K562 (cell line): ENCODE data around the gene TF. TPM values are rescaled to one million over a fixed set of nuclear protein-coding genes. Genes with fewer than 3 reads are reported as not detected.

ENCODE experiments used
- ETS1 ChIP-seq: conservative IDR thresholded peaks from 2 replicates; pipeline ENCODE4 v1.6.1; 2011; ENCODE audit warnings: low read depth, mild to moderate bottlenecking, low read length; ENCODE audit not compliant: control insufficient read depth
- HDAC1 ChIP-seq, 2 experiments: fragments of 450-650 bp; IDR thresholded peaks; 2 replicates each; pipeline ENCODE4 v1.6.1; 2016 to 2017; ENCODE audit warnings: inconsistent platforms in 1 of 2, mild to moderate bottlenecking in 1 of 2, moderate library complexity in 1 of 2
- HNRNPL ChIP-seq: fragments of 200-400 bp; formaldehyde crosslinking; IDR thresholded peaks from 2 replicates; pipeline ENCODE4 v1.6.1; 2017; ENCODE audit warnings: low read depth, mild to moderate bottlenecking, low read length
- MCM3 ChIP-seq: fragments of 450-650 bp; IDR thresholded peaks from 2 replicates; pipeline ENCODE4 v1.6.1; 2016
- MLLT1 ChIP-seq, 2 experiments: fragments of 450-650 bp; IDR thresholded peaks; 2 replicates each; pipeline ENCODE4 v1.6.1; 2016
- MTA1 ChIP-seq: fragments of 450-650 bp; IDR thresholded peaks from 2 replicates; pipeline ENCODE4 v1.6.1; 2017; ENCODE audit warnings: borderline replicate concordance
- MTA2 ChIP-seq: fragments of 450-650 bp; IDR thresholded peaks from 2 replicates; pipeline ENCODE4 v1.6.1; 2016; ENCODE audit warnings: low read depth
- NBN ChIP-seq: fragments of 450-650 bp; IDR thresholded peaks from 2 replicates; pipeline ENCODE4 v1.6.1; 2016; ENCODE audit warnings: low read depth, mild to moderate bottlenecking
- NFATC3 ChIP-seq: fragments of 450-650 bp; IDR thresholded peaks from 2 replicates; pipeline ENCODE4 v1.6.1; 2017; ENCODE audit warnings: mild to moderate bottlenecking
- NR2C1 ChIP-seq, 2 experiments: fragments of 450-650 bp; IDR thresholded peaks; 2 replicates each; pipeline ENCODE4 v1.6.1; 2017; ENCODE audit warnings: mild to moderate bottlenecking in 2 of 2, antibody characterized with exemption in 1 of 2, inconsistent platforms in 1 of 2, missing compliant biosample characterization in 1 of 2, missing genetic modification characterization in 1 of 2
- PML ChIP-seq: IDR thresholded peaks from 2 replicates; pipeline ENCODE4 v1.6.1; 2012; ENCODE audit warnings: low read length, inconsistent platforms
- POU5F1 ChIP-seq: fragments of 150-350 bp; IDR thresholded peaks from 2 replicates; pipeline ENCODE4 v1.6.1; 2014; ENCODE audit warnings: borderline replicate concordance, low read length, low read depth, mild to moderate bottlenecking; ENCODE audit not compliant: partially characterized antibody
- SMARCA4 ChIP-seq: fragments of 450-650 bp; IDR thresholded peaks from 2 replicates; pipeline ENCODE4 v1.6.1; 2016
- SMARCC2 ChIP-seq: fragments of 450-650 bp; IDR thresholded peaks from 2 replicates; pipeline ENCODE4 v1.6.1; 2017; ENCODE audit warnings: antibody characterized with exemption, moderate library complexity, mild to moderate bottlenecking, low read depth
- SMC3 ChIP-seq: conservative IDR thresholded peaks from 2 replicates; pipeline ENCODE4 v1.6.1; 2011; ENCODE audit warnings: low read depth, low read length, improper control_type of control experiment; ENCODE audit not compliant: insufficient read depth
- SPI1 ChIP-seq: IDR thresholded peaks from 2 replicates; pipeline ENCODE4 v1.6.1; 2011; ENCODE audit warnings: low read depth, low read length, control low read depth, borderline replicate concordance
- TFE3 ChIP-seq: fragments of 450-650 bp; formaldehyde crosslinking; IDR thresholded peaks from 2 replicates; pipeline ENCODE4 v1.4.0; 2020; ENCODE audit warnings: mild to moderate bottlenecking, mixed read lengths
- THAP7 ChIP-seq: fragments of 250-450 bp; sonication (Bioruptor Pico); IDR thresholded peaks from 2 replicates; pipeline ENCODE4 v1.5.0; 2021
- XRCC3 ChIP-seq: fragments of 450-650 bp; IDR thresholded peaks from 2 replicates; pipeline ENCODE4 v1.6.1; 2017; ENCODE audit warnings: mild to moderate bottlenecking, moderate library complexity
- ZBTB7A ChIP-seq: IDR thresholded peaks from 2 replicates; pipeline ENCODE4 v1.6.1; 2011; ENCODE audit warnings: low read depth, mild to moderate bottlenecking, low read length, moderate library complexity, borderline replicate concordance; ENCODE audit not compliant: control insufficient read depth
- ZNF140 ChIP-seq: fragments of 250-450 bp; sonication (Bioruptor Pico); IDR thresholded peaks from 2 replicates; pipeline ENCODE4 v1.8.0; 2021; ENCODE audit warnings: moderate library complexity, mild to moderate bottlenecking, inconsistent platforms
- ZNF408 ChIP-seq: fragments of 250-450 bp; sonication (Bioruptor Pico); IDR thresholded peaks from 2 replicates; pipeline ENCODE4 v1.4.0; 2020; ENCODE audit warnings: low read depth, mild to moderate bottlenecking, moderate library complexity
- ZNF830 ChIP-seq: fragments of 250-450 bp; sonication (Bioruptor Pico); IDR thresholded peaks from 2 replicates; pipeline ENCODE4 v1.5.0; 2021; ENCODE audit warnings: mild to moderate bottlenecking
- polyA plus RNA-seq, 8 experiments: library from polyadenylated mRNA; depleted of rRNA in 4 of 8; stranded (reverse) in 5 of 8; unstranded in 3 of 8; fragments of >200 nt; fragmentation: Nextera tagmentation in 2 of 8; fragmentation: Illumina TruSeq in 1 of 8; extraction: Ambion mirVana in 2 of 8; extraction: Trizol in 1 of 8; gene quantifications; 2 replicates each; pipeline versions ENCODE4 v1.2.1 to v1.2.3, GENCODE V29; 2011 to 2014; ENCODE audit warnings: inconsistent platforms in 1 of 8, missing spikeins in 1 of 8
- total RNA-seq, 7 experiments: library from RNA; depleted of rRNA in 6 of 7; stranded (reverse); fragments of >200 nt in 6 of 7; fragmentation: Illumina TruSeq in 2 of 7; extraction: Trizol in 2 of 7; gene quantifications; 2 replicates each; pipeline versions ENCODE4 v1.2.1 to v1.2.3, GENCODE V29; 2011 to 2021; ENCODE audit warnings: low replicate concordance in 1 of 7

The TF gene
- total and polyA plus RNA-seq, 9 of the 15 experiments (the other 6 are each of a cell fraction or from before 2014, with no cell fraction given) = 0.09 to 9.2 (median 3.1) TPM

GRCh38 chr3:133753779-133754164 lies 7.6 kb downstream of the TF start (continued):
- TF ChIP-seq SPI1 (no peak), MTA1 (peak; percentile 54; the same call in 1 of the 2 replicates), MTA2 (peak; percentile 96), ZBTB7A (peak; percentile 64; the same call in 1 of the 2 replicates), THAP7 (CRISPR knock-in tag) (no peak), MLLT1 (IDR thresholded peaks at IDR 0.05) (0 out of 4 replicates have a peak, but pooled peaks of 1 of the 2 experiments have one; percentile 21), POU5F1 (no peak), HNRNPL (no peak), TFE3 (CRISPR knock-in tag) (no peak), SMC3 (no peak), ZNF408 (CRISPR knock-in tag) (no peak), ETS1 (0 out of 2 replicates have a peak, but pooled peaks have one; percentile 63), SMARCC2 (peak; percentile 75), NBN (0 out of 2 replicates have a peak, but pooled peaks have one; percentile 28), MCM3 (no peak), PML (peak; percentile 94), NFATC3 (no peak), XRCC3 (no peak), HDAC1 (IDR thresholded peaks at IDR 0.05) (peak in 1 of 2 experiments; percentile 54; a peak in 2 of 4 replicates), NR2C1 (IDR thresholded peaks at IDR 0.05) (peak; percentile 49; the same call in 1 of the 2 replicates), NR2C1 (tag; IDR thresholded peaks at IDR 0.05) (peak; percentile 49; the same call in 1 of the 2 replicates), SMARCA4 (peak; percentile 84), ZNF830 (CRISPR knock-in tag) (no peak), ZNF140 (CRISPR knock-in tag) (no peak)
